Mesenchymal stem cell (in vitro differentiated cells and primary cell): Measurements from ENCODE around the gene VIL1.

Experiments
- DNase-seq: peaks from one replicate; pipeline ENCODE4 v3.0.0-alpha.2; 2013
- H2AFZ ChIP-seq: one replicate; pipeline ENCODE4 v1.6.1; 2013; ENCODE audit warnings: low read depth, mild to moderate bottlenecking, control low read depth, inconsistent platforms, low read length, moderate library complexity
- H2AK5ac ChIP-seq: 2 replicates; pipeline ENCODE4 v1.6.1; 2013; ENCODE audit warnings: low read length, moderate library complexity, mild to moderate bottlenecking, inconsistent platforms; ENCODE audit not compliant: severe bottlenecking
- H2BK120ac ChIP-seq: one replicate; pipeline ENCODE4 v1.6.1; 2013; ENCODE audit warnings: low read depth, mild to moderate bottlenecking, inconsistent platforms, low read length, moderate library complexity
- H2BK12ac ChIP-seq, 2 experiments: one replicate each; pipeline ENCODE4 v1.6.1; 2013; ENCODE audit warnings: inconsistent platforms in 2 of 2, low read length in 2 of 2, mild to moderate bottlenecking in 2 of 2, moderate library complexity in 2 of 2, control low read depth in 1 of 2
- H2BK15ac ChIP-seq: one replicate; pipeline ENCODE4 v1.6.1; 2013; ENCODE audit warnings: mild to moderate bottlenecking, low read depth, inconsistent platforms; ENCODE audit not compliant: poor library complexity, severe bottlenecking
- H2BK5ac ChIP-seq: 2 replicates; pipeline ENCODE4 v1.6.1; 2013; ENCODE audit warnings: low read depth, mild to moderate bottlenecking, low read length, control low read depth, inconsistent platforms; ENCODE audit not compliant: poor library complexity, severe bottlenecking
- H3K14ac ChIP-seq, 2 experiments: one replicate each; pipeline ENCODE4 v1.6.1; 2013; ENCODE audit warnings: inconsistent platforms in 2 of 2, low read length in 2 of 2, control low read depth in 1 of 2, mild to moderate bottlenecking in 1 of 2, moderate library complexity in 1 of 2
- H3K18ac ChIP-seq, 2 experiments: one replicate each; pipeline ENCODE4 v1.6.1; 2013; ENCODE audit warnings: inconsistent platforms in 2 of 2, low read length in 2 of 2, control low read depth in 1 of 2, low read depth in 1 of 2, mild to moderate bottlenecking in 1 of 2
- H3K23ac ChIP-seq, 2 experiments: one replicate each; pipeline ENCODE4 v1.6.1; 2013; ENCODE audit warnings: inconsistent platforms in 2 of 2, low read length in 2 of 2, mild to moderate bottlenecking in 2 of 2, moderate library complexity in 2 of 2, control low read depth in 1 of 2
- H3K27ac ChIP-seq: 2 replicates; pipeline ENCODE4 v1.5.1; 2013; ENCODE audit warnings: mild to moderate bottlenecking, moderate library complexity, low read length, control low read depth, inconsistent platforms; ENCODE audit not compliant: poor library complexity, severe bottlenecking
- H3K27me3 ChIP-seq, 2 experiments: 2 replicates each; pipeline versions ENCODE4 v1.6.1 to v1.7.0; 2013; ENCODE audit warnings: low read length in 2 of 2, mild to moderate bottlenecking in 2 of 2, moderate library complexity in 2 of 2, control low read depth in 1 of 2, inconsistent platforms in 1 of 2; ENCODE audit not compliant: control insufficient read depth in 1 of 2, insufficient read depth in 1 of 2
- H3K36me3 ChIP-seq, 2 experiments: 2 replicates each; pipeline versions ENCODE4 v1.6.1 to v1.7.0; 2013; ENCODE audit warnings: low read length in 2 of 2, control low read depth in 1 of 2, inconsistent platforms in 1 of 2, low read depth in 1 of 2, mild to moderate bottlenecking in 1 of 2; ENCODE audit not compliant: insufficient read depth in 2 of 2, control insufficient read depth in 1 of 2
- H3K4ac ChIP-seq, 2 experiments: one replicate each; pipeline ENCODE4 v1.6.1; 2013; ENCODE audit warnings: inconsistent platforms in 2 of 2, low read length in 2 of 2, mild to moderate bottlenecking in 2 of 2, moderate library complexity in 2 of 2, control low read depth in 1 of 2, low read depth in 1 of 2
- H3K4me1 ChIP-seq: 2 replicates; pipeline ENCODE4 v1.6.1; 2013; ENCODE audit warnings: low read depth, low read length, control low read depth; ENCODE audit not compliant: control insufficient read depth, insufficient read depth
- H3K4me2 ChIP-seq: 2 replicates; pipeline ENCODE4 v1.6.1; 2013; ENCODE audit warnings: low read length, mild to moderate bottlenecking, inconsistent platforms; ENCODE audit not compliant: poor library complexity, severe bottlenecking
- H3K4me3 ChIP-seq, 2 experiments: 2 replicates each; pipeline versions ENCODE4 v1.5.1 to v1.7.0; 2013; ENCODE audit warnings: low read length in 2 of 2, mild to moderate bottlenecking in 2 of 2, control low read depth in 1 of 2, low read depth in 1 of 2; ENCODE audit not compliant: insufficient read depth in 1 of 2
- H3K79me1 ChIP-seq: replicated peaks from 2 replicates; pipeline ENCODE4 v1.6.1; 2013; ENCODE audit warnings: mild to moderate bottlenecking, control low read depth, low read length, inconsistent platforms; ENCODE audit not compliant: poor library complexity, severe bottlenecking
- H3K9ac ChIP-seq: 2 replicates; pipeline ENCODE4 v1.7.0; 2013; ENCODE audit warnings: mild to moderate bottlenecking, low read length, moderate library complexity
- H3K9me3 ChIP-seq: 2 replicates; pipeline ENCODE4 v1.7.0; 2013; ENCODE audit warnings: mild to moderate bottlenecking, low read length; ENCODE audit not compliant: control insufficient read depth
- H4K8ac ChIP-seq: one replicate; pipeline ENCODE4 v1.6.1; 2013; ENCODE audit warnings: inconsistent platforms, mild to moderate bottlenecking, low read length, moderate library complexity
- H4K91ac ChIP-seq: one replicate; pipeline ENCODE4 v1.6.1; 2013; ENCODE audit warnings: mild to moderate bottlenecking, low read length, inconsistent platforms
- WGBS: methylation state at CpG from one replicate; pipeline ENCODE4 v1.1.7; 2013; ENCODE audit warnings: mixed read lengths; 5-methylcytosine and 5-hydroxymethylcytosine counted together

The VIL1 gene

GRCh38 chr2:218392891-218393462 lies 25.9 kb upstream of the VIL1 start:
- Histone ChIP-seq H3K27ac (no peak overlapping the region), H3K18ac (no peak overlapping the region), H3K14ac (no peak overlapping the region), H2BK15ac (no peak overlapping the region), H2BK120ac (no peak overlapping the region), H2BK5ac (no peak overlapping the region), H3K36me3 (no peaks in the 10 kb centered on the region), H3K27me3 (peaks cover 0 to 3% of the 10 kb centered on the region in 2 experiments), H2AFZ (no peak overlapping the region), H3K9me3 (no peaks in the 10 kb centered on the region), H2AK5ac (no peak overlapping the region), H3K79me1 (no peaks in the 10 kb centered on the region), H3K4me1 (peaks cover 25% of the 10 kb centered on the region), H4K8ac (no peak overlapping the region), H4K91ac (peak overlapping the region; percentile 67), H3K4me3 (no peak overlapping the region), H3K23ac (no peak overlapping the region), H3K4me2 (no peak overlapping the region), H3K9ac (no peak overlapping the region), H3K4ac (no peak overlapping the region), H2BK12ac (no peak overlapping the region)
- no peak for DNase-seq
- WGBS, result 89% methylated on average over 16 of the region's 16 CpGs

GRCh38 chr2:218393750-218394290 lies 25.1 kb upstream of the VIL1 start:
- H3K4me3 ChIP-seq, result no peak overlapping the region
- WGBS, result 65% methylated on average over 8 of the region's 8 CpGs
- no peak overlapping the region for H3K9ac ChIP-seq
- no peaks in the 10 kb centered on the region for H3K79me1 ChIP-seq
- peaks cover 32% of the 10 kb centered on the region for H3K4me1 ChIP-seq
- peak overlapping the region in 1 of 2 experiments; percentile 51 for H3K4ac ChIP-seq
- H3K14ac ChIP-seq, result no peak overlapping the region
- H2BK15ac ChIP-seq, result peak overlapping the region; percentile 33
- H3K9me3 ChIP-seq, result no peaks in the 10 kb centered on the region
- H3K4me2 ChIP-seq, result no peak overlapping the region
- H3K27me3 ChIP-seq, result peaks cover 0 to 3% of the 10 kb centered on the region in 2 experiments
- H3K23ac ChIP-seq, result peak overlapping the region in 1 of 2 experiments; percentile 54
- H3K27ac ChIP-seq, result no peak overlapping the region
- H2AK5ac ChIP-seq, result no peak overlapping the region
- H2BK12ac ChIP-seq, result peak overlapping the region in 1 of 2 experiments; percentile 3
- no peak overlapping the region for H3K18ac ChIP-seq
- no peak overlapping the region for H2BK5ac ChIP-seq
- no peak overlapping the region for H2AFZ ChIP-seq
- H3K36me3 ChIP-seq, result no peaks in the 10 kb centered on the region
- H4K91ac ChIP-seq, result peak overlapping the region; percentile 55
- DNase-seq, result no peak
- H4K8ac ChIP-seq, result no peak overlapping the region
- no peak overlapping the region for H2BK120ac ChIP-seq

DNA sequence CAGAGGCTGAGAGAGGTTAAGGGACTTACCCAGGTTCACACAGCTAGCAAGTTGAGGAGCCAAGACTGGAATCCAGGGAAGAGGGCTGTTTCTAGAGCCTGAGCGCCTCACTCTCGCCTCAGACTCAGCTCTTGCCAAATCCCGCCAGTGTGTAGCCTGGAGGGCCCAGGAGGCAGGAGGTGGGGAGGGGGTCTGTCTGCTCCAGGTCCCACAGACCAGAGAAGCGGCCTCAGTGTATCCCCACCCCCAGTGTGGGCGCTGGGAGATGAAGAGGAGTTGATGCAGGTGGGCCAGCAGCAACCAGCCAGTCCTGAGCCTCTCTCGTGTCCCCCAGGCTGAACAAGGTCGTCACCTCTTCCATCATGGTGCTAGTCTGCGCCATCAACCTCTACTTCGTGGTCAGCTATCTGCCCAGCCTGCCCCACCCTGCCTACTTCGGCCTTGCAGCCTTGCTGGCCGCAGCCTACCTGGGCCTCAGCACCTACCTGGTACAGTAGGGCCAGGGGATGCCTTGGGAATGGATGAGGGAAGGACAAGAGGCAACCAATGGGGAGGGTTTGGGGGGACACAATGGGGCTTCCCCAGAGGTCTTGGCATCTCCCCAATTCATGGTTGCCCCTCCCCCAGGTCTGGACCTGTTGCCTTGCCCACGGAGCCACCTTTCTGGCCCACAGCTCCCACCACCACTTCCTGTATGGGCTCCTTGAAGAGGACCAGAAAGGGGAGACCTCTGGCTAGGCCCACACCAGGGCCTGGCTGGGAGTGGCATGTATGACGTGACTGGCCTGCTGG lies 24.4 kb upstream of the VIL1 start:
- H2BK15ac ChIP-seq, result peak overlapping the region; percentile 33
- H3K4me3 ChIP-seq, result no peak overlapping the region
- no peak overlapping the region for H2BK5ac ChIP-seq
- peak overlapping the region; percentile 48 for H4K8ac ChIP-seq
- peak overlapping the region in 1 of 2 experiments; percentile 75 for H3K4ac ChIP-seq
- H3K79me1 ChIP-seq, result no peaks in the 10 kb centered on the region
- H2BK12ac ChIP-seq, result peak overlapping the region; percentile 12 to 59
- no peak overlapping the region for H3K4me2 ChIP-seq
- H3K27ac ChIP-seq, result no peak overlapping the region
- WGBS, result 94% methylated on average over 13 of the region's 13 CpGs
- no peak for DNase-seq
- H3K36me3 ChIP-seq, result no peaks in the 10 kb centered on the region
- H3K18ac ChIP-seq, result no peak overlapping the region
- peaks cover 37% of the 10 kb centered on the region for H3K4me1 ChIP-seq
- H4K91ac ChIP-seq, result peak overlapping the region; percentile 55
- no peak overlapping the region for H2AFZ ChIP-seq
- H3K9ac ChIP-seq, result no peak overlapping the region
- peaks cover 0 to 3% of the 10 kb centered on the region in 2 experiments for H3K27me3 ChIP-seq
- H2BK120ac ChIP-seq, result no peak overlapping the region
- H3K9me3 ChIP-seq, result no peaks in the 10 kb centered on the region
- no peak overlapping the region for H3K14ac ChIP-seq
- no peak overlapping the region for H3K23ac ChIP-seq
- H2AK5ac ChIP-seq, result no peak overlapping the region

DNA sequence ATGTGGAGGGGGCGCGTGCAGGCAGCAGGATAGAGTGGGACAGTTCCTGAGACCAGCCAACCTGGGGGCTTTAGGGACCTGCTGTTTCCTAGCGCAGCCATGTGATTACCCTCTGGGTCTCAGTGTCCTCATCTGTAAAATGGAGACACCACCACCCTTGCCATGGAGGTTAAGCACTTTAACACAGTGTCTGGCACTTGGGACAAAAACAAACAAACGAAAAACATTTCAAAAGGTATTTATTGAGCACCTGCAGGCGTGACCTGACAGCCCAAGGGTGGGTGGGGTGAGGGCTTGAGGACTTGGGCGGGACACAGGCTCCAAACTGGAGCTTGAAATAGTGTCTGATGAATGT lies 23.9 kb upstream of the VIL1 start:
- no peak overlapping the region for H3K18ac ChIP-seq
- no peak overlapping the region for H2AFZ ChIP-seq
- no peak overlapping the region for H2BK15ac ChIP-seq
- H3K4ac ChIP-seq, result peak overlapping the region in 1 of 2 experiments; percentile 75
- no peaks in the 10 kb centered on the region for H3K9me3 ChIP-seq
- no peak overlapping the region for H3K14ac ChIP-seq
- no peak overlapping the region for H3K27ac ChIP-seq
- H3K27me3 ChIP-seq, result no peaks in the 10 kb centered on the region
- H4K91ac ChIP-seq, result peak overlapping the region; percentile 18
- no peak overlapping the region for H3K23ac ChIP-seq
- H2AK5ac ChIP-seq, result no peak overlapping the region
- no peak overlapping the region for H2BK120ac ChIP-seq
- no peak overlapping the region for H4K8ac ChIP-seq
- no peak overlapping the region for H2BK12ac ChIP-seq
- H3K9ac ChIP-seq, result peak overlapping the region; percentile 93
- H2BK5ac ChIP-seq, result no peak overlapping the region
- peak overlapping the region in 1 of 2 experiments; percentile 84 for H3K4me3 ChIP-seq
- H3K4me1 ChIP-seq, result peaks cover 37% of the 10 kb centered on the region
- H3K36me3 ChIP-seq, result no peaks in the 10 kb centered on the region
- no peak for DNase-seq
- 100% methylated on average over 4 of the region's 6 CpGs for WGBS
- H3K4me2 ChIP-seq, result no peak overlapping the region
- no peaks in the 10 kb centered on the region for H3K79me1 ChIP-seq
